ENCODE data around the gene CAVIN3. TPM values are rescaled to one million over a fixed set of nuclear protein-coding genes. Genes with fewer than 3 reads are reported as not detected.

CAVIN3 gene
- polyA plus RNA-seq, 1 donor (not counting 4 experiments of a cell fraction or from before 2014, with no cell fraction given) = 30.1 TPM

GRCh38 chr11:6321961-6322362, 1.7 kb upstream of the CAVIN3 start:
- H2AFZ ChIP-seq (ENCODE audit: control insufficient read depth, low read length) = peak overlapping the region; percentile 58
- no peaks in the 10 kb centered on the region for H3K9me1 ChIP-seq (ENCODE audit: control insufficient read depth, extremely low read depth, insufficient read depth, low read length)
- dilution Hi-C loops (cut with MboI; ENCODE audit: extremely low pct_ligation_motif_present, low sequenced_read_pairs) = no loop called here
- H3K36me3 ChIP-seq (ENCODE audit: control insufficient read depth in 2 of 2, extremely low read depth in 1 of 2, insufficient read depth in 2 of 2, low read length in 2 of 2) = no peaks in the 10 kb centered on the region
- peak overlapping the region; percentile 99 for H3K9ac ChIP-seq (ENCODE audit: control insufficient read depth, extremely low read depth, insufficient read depth, low read length)
- H3K4me1 ChIP-seq (ENCODE audit: control insufficient read depth, extremely low read depth, insufficient read depth, low read length) = peaks cover 40% of the 10 kb centered on the region
- no peak for TF ChIP-seq EZH2 (IDR thresholded peaks at IDR 0.05; ENCODE audit: low read length)
- TF ChIP-seq CTCF (optimal IDR thresholded peaks at IDR 0.05 in 1 of 3, IDR thresholded peaks at IDR 0.05 in 1 of 3, conservative IDR thresholded peaks at IDR 0.05 in 1 of 3; ENCODE audit: extremely low read depth in 1 of 3, insufficient read depth in 2 of 3, low read length in 3 of 3) = no peak
- H3K27ac ChIP-seq (ENCODE audit: control insufficient read depth, insufficient read depth, low read length) = peak overlapping the region; percentile 98
- H3K4me3 ChIP-seq (ENCODE audit: control insufficient read depth in 2 of 3, extremely low read depth in 1 of 3, insufficient read depth in 2 of 3, low read depth in 1 of 3, low read length in 3 of 3) = peak overlapping the region in 1 of 3 experiments; percentile 11
- H3K79me2 ChIP-seq (ENCODE audit: control insufficient read depth, insufficient read depth, low read length) = peaks cover 11% of the 10 kb centered on the region
- no peaks in the 10 kb centered on the region for H4K20me1 ChIP-seq (ENCODE audit: control insufficient read depth, extremely low read depth, insufficient read depth, low read length)
- H3K27me3 ChIP-seq (ENCODE audit: control insufficient read depth, extremely low read depth, insufficient read depth, low read length) = no peaks in the 10 kb centered on the region
- DNase-seq (ENCODE audit: low read depth, low spot score) (no peak), FAIRE-seq (peak; percentile 95)
- peak overlapping the region; percentile 95 for H3K4me2 ChIP-seq (ENCODE audit: control insufficient read depth, extremely low read depth, insufficient read depth, low read depth, low read length)
- H3K9me3 ChIP-seq (ENCODE audit: control insufficient read depth, low read depth, low read length) = no peaks in the 10 kb centered on the region

DNA sequence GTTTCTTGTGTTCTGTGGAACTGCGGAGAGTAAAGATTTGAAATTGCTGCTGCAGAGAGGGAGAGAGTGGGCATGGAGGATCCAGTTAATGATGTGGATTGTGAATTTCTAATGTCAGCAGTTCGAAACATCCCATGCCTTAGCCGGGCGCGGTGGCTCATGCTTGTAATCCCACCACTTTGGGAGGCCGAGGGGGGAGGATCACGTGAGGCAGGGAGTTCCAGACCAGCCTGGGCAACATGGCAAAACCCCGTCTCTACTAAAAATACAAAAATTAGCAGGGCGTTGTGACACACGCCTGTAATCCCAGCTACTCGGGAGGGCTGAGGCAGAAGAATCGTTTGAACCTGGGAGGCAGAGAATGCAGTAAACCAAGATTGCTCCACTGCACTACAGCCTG, 1.1 kb upstream of the CAVIN3 start:
- Histone ChIP-seq H3K27ac (ENCODE audit: control insufficient read depth, insufficient read depth, low read length) (peak overlapping the region; percentile 98), H4K20me1 (ENCODE audit: control insufficient read depth, extremely low read depth, insufficient read depth, low read length) (no peaks in the 10 kb centered on the region), H2AFZ (ENCODE audit: control insufficient read depth, low read length) (no peak overlapping the region), H3K79me2 (ENCODE audit: control insufficient read depth, insufficient read depth, low read length) (peaks cover 11% of the 10 kb centered on the region), H3K27me3 (ENCODE audit: control insufficient read depth, extremely low read depth, insufficient read depth, low read length) (no peaks in the 10 kb centered on the region), H3K4me1 (ENCODE audit: control insufficient read depth, extremely low read depth, insufficient read depth, low read length) (peaks cover 40% of the 10 kb centered on the region), H3K4me2 (ENCODE audit: control insufficient read depth, extremely low read depth, insufficient read depth, low read depth, low read length) (peak overlapping the region; percentile 95), H3K36me3 (ENCODE audit: control insufficient read depth in 2 of 2, extremely low read depth in 1 of 2, insufficient read depth in 2 of 2, low read length in 2 of 2) (no peaks in the 10 kb centered on the region), H3K9me1 (ENCODE audit: control insufficient read depth, extremely low read depth, insufficient read depth, low read length) (no peaks in the 10 kb centered on the region), H3K9ac (ENCODE audit: control insufficient read depth, extremely low read depth, insufficient read depth, low read length) (peak overlapping the region; percentile 99), H3K9me3 (ENCODE audit: control insufficient read depth, low read depth, low read length) (no peaks in the 10 kb centered on the region), H3K4me3 (ENCODE audit: control insufficient read depth in 2 of 3, extremely low read depth in 1 of 3, insufficient read depth in 2 of 3, low read depth in 1 of 3, low read length in 3 of 3) (peak overlapping the region in 2 of 3 experiments; percentile 11 to 87)
- FAIRE-seq (no peak), DNase-seq (ENCODE audit: low read depth, low spot score) (no peak)
- TF ChIP-seq CTCF (optimal IDR thresholded peaks at IDR 0.05 in 1 of 3, IDR thresholded peaks at IDR 0.05 in 1 of 3, conservative IDR thresholded peaks at IDR 0.05 in 1 of 3; ENCODE audit: extremely low read depth in 1 of 3, insufficient read depth in 2 of 3, low read length in 3 of 3) = no peak
- no peak for TF ChIP-seq EZH2 (IDR thresholded peaks at IDR 0.05; ENCODE audit: low read length)
- dilution Hi-C loops (cut with MboI; ENCODE audit: extremely low pct_ligation_motif_present, low sequenced_read_pairs) = no loop called here
